ENCODE results near the gene BPIFA2. TPM values are rescaled to one million over a fixed set of nuclear protein-coding genes. Genes with fewer than 3 reads are reported as not detected.
"Not testable (repeated sequence)": the region's sequence is repeated elsewhere in the genome, so short reads cannot be mapped to it uniquely, and the experiment has no call there.

The BPIFA2 gene
- polyA plus RNA-seq, 2 of the 4 experiments (the other 2 are of a cell fraction): 0.16 TPM; not detected in 1

DNA sequence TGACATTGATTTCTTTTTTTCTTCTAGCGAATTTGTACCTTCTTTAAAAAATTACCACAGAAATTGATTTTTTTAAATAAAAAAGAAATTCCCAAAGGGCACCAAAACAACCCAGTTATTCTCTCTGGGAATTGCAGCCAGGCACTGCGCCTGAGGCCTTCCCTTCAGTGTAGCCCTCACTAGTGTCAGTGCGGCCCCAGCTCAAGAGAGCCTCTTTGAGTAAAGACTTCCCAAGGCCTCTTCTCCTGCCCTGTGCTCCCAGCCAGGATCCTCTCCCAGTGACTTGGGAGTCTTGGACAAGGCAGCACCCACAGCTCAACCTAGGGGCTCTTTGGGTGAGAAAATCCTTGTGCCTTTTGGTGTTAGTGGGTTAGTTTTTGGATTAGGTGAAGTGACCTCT, 47.0 kb upstream of the BPIFA2 start:
- CTCF ChIA-PET: interaction anchor here (1.2 kb wide), 1 partner anchor 14 kb away, joined by 4 read pairs; no protein-coding TSS in a partner anchor
- Histone ChIP-seq H3K4me1 (no peaks in the 10 kb centered on the region), H3K9me3 (peaks cover 3% of the 10 kb centered on the region; the same call in 1 of the 3 replicates), H3K4me2 (no peak overlapping the region), H3K27ac (no peak overlapping the region), H3K4me3 (no peak overlapping the region)
- ATAC-seq (no peak), DNase-seq (ENCODE audit: low read depth in 1 of 2, low spot score in 1 of 2) (no peak), FAIRE-seq (no peak)
- no peak for TF ChIP-seq CBX2 (IDR thresholded peaks at IDR 0.05; ENCODE audit: borderline replicate concordance, low read depth)
- no peak for TF ChIP-seq HOXA7 (CRISPR knock-in tag; IDR thresholded peaks at IDR 0.05)
- TF ChIP-seq FOSB (CRISPR knock-in tag; IDR thresholded peaks at IDR 0.05): no peak
- TF ChIP-seq, protein P1, sequence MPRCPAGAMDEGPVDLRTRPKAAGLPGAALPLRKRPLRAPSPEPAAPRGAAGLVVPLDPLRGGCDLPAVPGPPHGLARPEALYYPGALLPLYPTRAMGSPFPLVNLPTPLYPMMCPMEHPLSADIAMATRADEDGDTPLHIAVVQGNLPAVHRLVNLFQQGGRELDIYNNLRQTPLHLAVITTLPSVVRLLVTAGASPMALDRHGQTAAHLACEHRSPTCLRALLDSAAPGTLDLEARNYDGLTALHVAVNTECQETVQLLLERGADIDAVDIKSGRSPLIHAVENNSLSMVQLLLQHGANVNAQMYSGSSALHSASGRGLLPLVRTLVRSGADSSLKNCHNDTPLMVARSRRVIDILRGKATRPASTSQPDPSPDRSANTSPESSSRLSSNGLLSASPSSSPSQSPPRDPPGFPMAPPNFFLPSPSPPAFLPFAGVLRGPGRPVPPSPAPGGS (IDR thresholded peaks at IDR 0.05): no peak
- no peak for TF ChIP-seq SMC3 (IDR thresholded peaks at IDR 0.05)
- TF ChIP-seq, protein P2, sequence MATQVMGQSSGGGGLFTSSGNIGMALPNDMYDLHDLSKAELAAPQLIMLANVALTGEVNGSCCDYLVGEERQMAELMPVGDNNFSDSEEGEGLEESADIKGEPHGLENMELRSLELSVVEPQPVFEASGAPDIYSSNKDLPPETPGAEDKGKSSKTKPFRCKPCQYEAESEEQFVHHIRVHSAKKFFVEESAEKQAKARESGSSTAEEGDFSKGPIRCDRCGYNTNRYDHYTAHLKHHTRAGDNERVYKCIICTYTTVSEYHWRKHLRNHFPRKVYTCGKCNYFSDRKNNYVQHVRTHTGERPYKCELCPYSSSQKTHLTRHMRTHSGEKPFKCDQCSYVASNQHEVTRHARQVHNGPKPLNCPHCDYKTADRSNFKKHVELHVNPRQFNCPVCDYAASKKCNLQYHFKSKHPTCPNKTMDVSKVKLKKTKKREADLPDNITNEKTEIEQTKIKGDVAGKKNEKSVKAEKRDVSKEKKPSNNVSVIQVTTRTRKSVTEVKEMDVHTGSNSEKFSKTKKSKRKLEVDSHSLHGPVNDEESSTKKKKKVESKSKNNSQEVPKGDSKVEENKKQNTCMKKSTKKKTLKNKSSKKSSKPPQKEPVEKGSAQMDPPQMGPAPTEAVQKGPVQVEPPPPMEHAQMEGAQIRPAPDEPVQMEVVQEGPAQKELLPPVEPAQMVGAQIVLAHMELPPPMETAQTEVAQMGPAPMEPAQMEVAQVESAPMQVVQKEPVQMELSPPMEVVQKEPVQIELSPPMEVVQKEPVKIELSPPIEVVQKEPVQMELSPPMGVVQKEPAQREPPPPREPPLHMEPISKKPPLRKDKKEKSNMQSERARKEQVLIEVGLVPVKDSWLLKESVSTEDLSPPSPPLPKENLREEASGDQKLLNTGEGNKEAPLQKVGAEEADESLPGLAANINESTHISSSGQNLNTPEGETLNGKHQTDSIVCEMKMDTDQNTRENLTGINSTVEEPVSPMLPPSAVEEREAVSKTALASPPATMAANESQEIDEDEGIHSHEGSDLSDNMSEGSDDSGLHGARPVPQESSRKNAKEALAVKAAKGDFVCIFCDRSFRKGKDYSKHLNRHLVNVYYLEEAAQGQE (IDR thresholded peaks at IDR 0.05): no peak
- POLR2A ChIA-PET: no interaction called here
- 68% methylated on average over 3 of the region's 3 CpGs for whole genome bisulfite sequencing (ENCODE audit: missing lambda C conversion rate)

DNA sequence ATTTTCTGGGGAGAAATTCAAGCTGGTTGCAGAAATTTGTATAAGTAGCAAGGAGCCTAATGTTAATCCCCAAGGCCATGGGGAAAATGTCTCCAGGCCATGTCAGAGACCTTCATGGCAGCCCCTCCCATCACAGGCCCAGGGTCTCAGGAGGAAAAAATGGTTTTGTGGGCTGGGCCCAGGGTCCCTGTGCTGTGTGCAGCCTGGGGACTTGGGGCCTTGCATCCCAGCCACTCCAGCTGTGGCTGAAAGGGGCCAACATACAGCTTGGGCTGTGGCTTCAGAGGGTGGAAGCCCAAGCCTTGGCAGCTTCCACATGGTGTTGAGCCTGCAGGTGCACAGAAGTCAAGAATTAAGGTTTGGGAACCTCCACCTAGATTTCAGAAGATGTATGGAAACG, 45.7 kb upstream of the BPIFA2 start:
- FAIRE-seq, POLR2A ChIA-PET: not testable (repeated sequence)

DNA sequence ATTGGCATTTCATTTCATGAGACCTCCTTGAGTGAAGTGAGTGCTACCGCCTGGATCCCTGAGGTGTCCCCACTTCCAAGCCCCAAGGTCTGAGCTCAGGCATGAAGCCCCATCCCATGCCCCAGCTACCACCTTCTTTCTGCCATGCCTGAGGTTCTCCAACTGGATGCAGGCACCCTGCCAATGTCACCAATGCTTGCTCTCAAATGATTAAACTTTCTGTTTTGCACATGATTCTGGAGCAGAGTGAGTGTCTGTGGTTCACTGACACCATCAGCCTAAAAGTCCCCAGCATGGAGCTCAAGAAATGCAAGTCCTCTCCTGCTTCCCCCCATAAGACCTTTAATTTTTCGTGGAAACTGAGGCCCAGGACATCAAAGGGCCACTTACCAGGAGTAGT, 43.7 kb upstream of the BPIFA2 start:
- no peak overlapping the region for H3K4me2 ChIP-seq
- no peak overlapping the region for H3K27ac ChIP-seq
- TF ChIP-seq, protein P3, sequence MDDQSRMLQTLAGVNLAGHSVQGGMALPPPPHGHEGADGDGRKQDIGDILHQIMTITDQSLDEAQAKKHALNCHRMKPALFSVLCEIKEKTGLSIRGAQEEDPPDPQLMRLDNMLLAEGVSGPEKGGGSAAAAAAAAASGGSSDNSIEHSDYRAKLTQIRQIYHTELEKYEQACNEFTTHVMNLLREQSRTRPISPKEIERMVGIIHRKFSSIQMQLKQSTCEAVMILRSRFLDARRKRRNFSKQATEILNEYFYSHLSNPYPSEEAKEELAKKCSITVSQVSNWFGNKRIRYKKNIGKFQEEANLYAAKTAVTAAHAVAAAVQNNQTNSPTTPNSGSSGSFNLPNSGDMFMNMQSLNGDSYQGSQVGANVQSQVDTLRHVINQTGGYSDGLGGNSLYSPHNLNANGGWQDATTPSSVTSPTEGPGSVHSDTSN (IDR thresholded peaks at IDR 0.05): no peak
- TF ChIP-seq POLR2A (IDR thresholded peaks at IDR 0.05; ENCODE audit: low read length) (no peak), SMC3 (IDR thresholded peaks at IDR 0.05) (no peak), HEYL (CRISPR knock-in tag; IDR thresholded peaks at IDR 0.05) (no peak)
- TF ChIP-seq, protein P4, sequence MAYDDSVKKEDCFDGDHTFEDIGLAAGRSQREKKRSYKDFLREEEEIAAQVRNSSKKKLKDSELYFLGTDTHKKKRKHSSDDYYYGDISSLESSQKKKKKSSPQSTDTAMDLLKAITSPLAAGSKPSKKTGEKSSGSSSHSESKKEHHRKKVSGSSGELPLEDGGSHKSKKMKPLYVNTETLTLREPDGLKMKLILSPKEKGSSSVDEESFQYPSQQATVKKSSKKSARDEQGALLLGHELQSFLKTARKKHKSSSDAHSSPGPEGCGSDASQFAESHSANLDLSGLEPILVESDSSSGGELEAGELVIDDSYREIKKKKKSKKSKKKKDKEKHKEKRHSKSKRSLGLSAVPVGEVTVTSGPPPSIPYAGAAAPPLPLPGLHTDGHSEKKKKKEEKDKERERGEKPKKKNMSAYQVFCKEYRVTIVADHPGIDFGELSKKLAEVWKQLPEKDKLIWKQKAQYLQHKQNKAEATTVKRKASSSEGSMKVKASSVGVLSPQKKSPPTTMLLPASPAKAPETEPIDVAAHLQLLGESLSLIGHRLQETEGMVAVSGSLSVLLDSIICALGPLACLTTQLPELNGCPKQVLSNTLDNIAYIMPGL (CRISPR knock-in tag; IDR thresholded peaks at IDR 0.05; ENCODE audit: borderline replicate concordance): no peak
- TF ChIP-seq, protein P5, sequence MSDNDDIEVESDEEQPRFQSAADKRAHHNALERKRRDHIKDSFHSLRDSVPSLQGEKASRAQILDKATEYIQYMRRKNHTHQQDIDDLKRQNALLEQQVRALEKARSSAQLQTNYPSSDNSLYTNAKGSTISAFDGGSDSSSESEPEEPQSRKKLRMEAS (IDR thresholded peaks at IDR 0.05): no peak
- WGBS (ENCODE audit: missing lambda C conversion rate): 41% methylated on average over 2 of the region's 2 CpGs
- CTCF ChIA-PET: interaction anchor here (2.2 kb wide), 1 partner anchor 28 kb away, joined by 7 read pairs; no protein-coding TSS in a partner anchor
- no peak overlapping the region for H3K4me3 ChIP-seq
- peaks cover 3% of the 10 kb centered on the region; the same call in 1 of the 3 replicates for H3K9me3 ChIP-seq
- ATAC-seq (no peak), DNase-seq (ENCODE audit: low read depth in 1 of 2, low spot score in 1 of 2) (no peak), FAIRE-seq (no peak)
- POLR2A ChIA-PET: no interaction called here
- H3K4me1 ChIP-seq: peaks cover 13% of the 10 kb centered on the region; the same call in 2 of the 3 replicates

More for the DNA sequence above, 45.7 kb upstream of the BPIFA2 start:
- not testable (repeated sequence) for DNase-seq (ENCODE audit: low read depth in 1 of 2, low spot score in 1 of 2); H3K27ac ChIP-seq; H3K4me2 ChIP-seq; ATAC-seq; H3K4me3 ChIP-seq; H3K4me1 ChIP-seq; H3K9me3 ChIP-seq
- WGBS (ENCODE audit: missing lambda C conversion rate): 0% methylated on average over 1 of the region's 1 CpG
- CTCF ChIA-PET: interaction anchor here (1.0 kb wide), 1 partner anchor 32 kb away, joined by 3 read pairs; no protein-coding TSS in a partner anchor

Measured in A549 (cell line).